ENCODE measurements around the gene LARGE1.

The LARGE1 gene

GRCh38 chr22:33920197-33920540 is at the start of gene LARGE1:
LARGE1 (minus strand) TSS chr22:33920476.
- TF ChIP-seq, protein P1, sequence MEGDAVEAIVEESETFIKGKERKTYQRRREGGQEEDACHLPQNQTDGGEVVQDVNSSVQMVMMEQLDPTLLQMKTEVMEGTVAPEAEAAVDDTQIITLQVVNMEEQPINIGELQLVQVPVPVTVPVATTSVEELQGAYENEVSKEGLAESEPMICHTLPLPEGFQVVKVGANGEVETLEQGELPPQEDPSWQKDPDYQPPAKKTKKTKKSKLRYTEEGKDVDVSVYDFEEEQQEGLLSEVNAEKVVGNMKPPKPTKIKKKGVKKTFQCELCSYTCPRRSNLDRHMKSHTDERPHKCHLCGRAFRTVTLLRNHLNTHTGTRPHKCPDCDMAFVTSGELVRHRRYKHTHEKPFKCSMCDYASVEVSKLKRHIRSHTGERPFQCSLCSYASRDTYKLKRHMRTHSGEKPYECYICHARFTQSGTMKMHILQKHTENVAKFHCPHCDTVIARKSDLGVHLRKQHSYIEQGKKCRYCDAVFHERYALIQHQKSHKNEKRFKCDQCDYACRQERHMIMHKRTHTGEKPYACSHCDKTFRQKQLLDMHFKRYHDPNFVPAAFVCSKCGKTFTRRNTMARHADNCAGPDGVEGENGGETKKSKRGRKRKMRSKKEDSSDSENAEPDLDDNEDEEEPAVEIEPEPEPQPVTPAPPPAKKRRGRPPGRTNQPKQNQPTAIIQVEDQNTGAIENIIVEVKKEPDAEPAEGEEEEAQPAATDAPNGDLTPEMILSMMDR (IDR thresholded peaks at IDR 0.05), result no peak

DNA sequence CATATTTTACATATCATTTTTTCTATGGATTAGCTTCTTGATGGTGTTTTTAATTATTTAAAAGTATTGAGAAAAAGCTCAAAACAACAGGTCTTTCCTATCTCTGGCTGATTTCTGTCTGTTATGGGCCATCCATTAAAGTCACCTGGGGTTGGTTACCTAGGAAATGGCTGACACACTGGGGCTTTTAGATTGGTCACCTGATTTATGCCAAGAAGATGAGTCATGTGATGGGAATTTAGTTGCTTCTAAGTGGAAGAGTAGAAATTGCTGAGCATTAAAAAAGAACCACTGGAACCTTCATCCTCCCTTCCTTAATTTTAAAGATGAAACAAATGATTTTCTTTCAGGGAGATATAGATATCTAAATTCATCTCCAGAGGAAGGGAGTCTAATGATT is 48.8 kb upstream of the LARGE1 start:
- TF ChIP-seq, protein P1 (IDR thresholded peaks at IDR 0.05), result no peak

DNA sequence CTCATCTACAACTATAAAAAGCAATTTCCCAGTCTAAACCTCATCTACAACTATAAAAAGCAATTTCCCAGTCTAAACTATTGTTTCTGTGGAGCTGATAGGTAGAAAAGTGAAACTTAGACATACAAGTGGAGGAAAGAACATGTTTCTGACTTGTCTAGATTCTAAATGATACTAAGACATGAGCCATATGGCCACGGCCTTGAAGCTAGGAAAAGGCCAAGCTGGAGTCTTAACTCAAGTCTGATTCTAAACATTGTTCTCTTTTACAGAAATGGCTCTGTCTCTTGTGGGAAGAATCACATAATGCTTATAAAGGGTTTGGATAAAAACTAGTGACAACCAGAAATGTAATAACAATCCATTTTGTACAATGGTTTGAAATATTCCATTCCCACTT is 43.8 kb upstream of the LARGE1 start:
- TF ChIP-seq, protein P1 (IDR thresholded peaks at IDR 0.05), result no peak

DNA sequence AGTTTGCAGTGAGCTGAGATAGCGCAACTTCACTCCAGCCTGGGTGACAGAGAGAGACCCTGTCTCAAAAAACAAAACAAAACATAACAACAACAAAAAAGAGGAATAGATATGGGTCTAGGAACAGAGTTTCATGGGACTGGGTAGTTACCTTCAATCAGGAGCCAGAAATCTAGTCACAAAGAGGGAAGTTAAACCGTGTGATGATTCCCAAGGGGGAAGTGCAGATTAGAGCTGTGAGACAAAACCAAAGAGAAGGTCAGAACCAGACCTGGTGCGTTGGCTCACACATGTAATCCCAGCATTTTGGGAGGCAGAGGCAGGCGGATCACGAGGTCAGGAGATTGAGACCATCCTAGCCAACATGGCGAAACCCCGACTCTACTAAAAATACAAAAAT is 42.1 kb upstream of the LARGE1 start:
- TF ChIP-seq, protein P1 (IDR thresholded peaks at IDR 0.05), result no peak

- TF ChIP-seq, protein P1 (IDR thresholded peaks at IDR 0.05), result no peak
These were observed 38.5 kb upstream of the LARGE1 start for GRCh38 chr22:33958741-33959140.

DNA sequence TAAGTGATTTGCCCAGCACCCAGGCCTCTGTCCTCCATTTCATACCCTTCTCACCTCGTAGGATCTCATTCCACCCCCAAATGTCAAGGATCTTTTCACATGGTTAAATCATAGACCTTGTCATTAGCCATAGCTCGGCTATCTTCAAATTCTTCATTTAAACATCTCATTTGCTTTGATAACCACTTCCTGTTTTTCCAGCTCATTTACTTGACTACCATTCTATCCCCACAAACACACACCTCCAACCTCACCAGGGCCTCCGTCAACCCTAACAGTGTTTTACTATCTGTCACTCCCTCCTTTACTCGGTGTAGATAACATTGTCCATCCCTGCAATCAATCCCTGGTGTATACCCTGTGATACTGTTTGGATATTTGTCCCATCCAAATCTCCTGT is 36.8 kb upstream of the LARGE1 start:
- TF ChIP-seq, protein P1 (IDR thresholded peaks at IDR 0.05), result no peak

- TF ChIP-seq, protein P1 (IDR thresholded peaks at IDR 0.05), result no peak
These were observed 32.5 kb upstream of the LARGE1 start for GRCh38 chr22:33952776-33953175.

DNA sequence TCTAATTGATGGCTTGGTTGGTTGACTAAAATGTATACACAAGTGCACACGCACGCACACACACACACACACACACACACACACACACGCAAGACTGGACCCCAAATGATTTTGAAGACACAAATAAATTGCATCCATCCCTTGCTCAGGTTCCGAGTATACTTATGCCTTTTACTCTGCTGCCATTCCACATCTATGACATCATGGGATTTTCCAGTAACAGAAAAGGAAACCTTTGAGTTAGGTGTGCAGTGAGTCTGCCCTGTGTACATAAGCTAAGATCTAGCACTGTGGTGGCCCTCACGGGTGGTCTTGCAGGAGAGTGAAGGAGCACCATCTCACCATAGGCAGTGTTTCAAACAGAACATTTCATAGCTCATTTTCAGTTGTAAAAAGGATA is 20.5 kb upstream of the LARGE1 start:
- TF ChIP-seq, protein P1 (IDR thresholded peaks at IDR 0.05), result no peak
